ENCODE results near the gene PALLD.
A peak's percentile ranks its signal among the peaks of the same experiment; 100 is the strongest.
"Not testable (repeated sequence)": the region's sequence is repeated elsewhere in the genome, so short reads cannot be mapped to it uniquely, and the experiment has no call there.

PALLD gene

GRCh38 chr4:168805341-168805740, 308.5 kb downstream of the PALLD start:
- DNase-seq = no peak

GRCh38 chr4:168806247-168806646, 309.4 kb downstream of the PALLD start:
- DNase-seq = not testable (repeated sequence)

DNA sequence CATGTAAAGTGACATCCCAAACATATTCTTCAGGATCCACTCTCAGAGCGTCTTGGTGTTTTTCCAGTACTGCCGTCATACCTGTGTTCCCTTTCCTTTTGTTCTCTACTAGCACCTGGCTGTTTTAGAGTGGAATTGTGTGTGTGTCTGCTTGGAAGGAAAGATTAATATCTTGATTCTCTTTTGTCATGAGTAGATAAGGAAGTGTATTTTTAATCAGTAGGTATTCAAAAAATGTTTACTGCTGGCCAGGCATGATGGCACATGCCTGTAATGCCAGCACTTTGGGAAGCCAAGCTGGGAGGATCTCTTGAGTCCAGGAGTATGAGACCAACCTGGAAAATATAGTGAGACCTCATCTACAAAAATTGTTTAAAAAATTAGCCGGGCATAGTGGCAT, 314.4 kb downstream of the PALLD start:
- DNase-seq = no peak

GRCh38 chr4:168811786-168812651, 315.2 kb downstream of the PALLD start:
- no peak for DNase-seq

GRCh38 chr4:168812806-168813205, 316.0 kb downstream of the PALLD start:
- DNase-seq = no peak

- no peak for DNase-seq
These were observed 317.0 kb downstream of the PALLD start for GRCh38 chr4:168813890-168814289.

DNA sequence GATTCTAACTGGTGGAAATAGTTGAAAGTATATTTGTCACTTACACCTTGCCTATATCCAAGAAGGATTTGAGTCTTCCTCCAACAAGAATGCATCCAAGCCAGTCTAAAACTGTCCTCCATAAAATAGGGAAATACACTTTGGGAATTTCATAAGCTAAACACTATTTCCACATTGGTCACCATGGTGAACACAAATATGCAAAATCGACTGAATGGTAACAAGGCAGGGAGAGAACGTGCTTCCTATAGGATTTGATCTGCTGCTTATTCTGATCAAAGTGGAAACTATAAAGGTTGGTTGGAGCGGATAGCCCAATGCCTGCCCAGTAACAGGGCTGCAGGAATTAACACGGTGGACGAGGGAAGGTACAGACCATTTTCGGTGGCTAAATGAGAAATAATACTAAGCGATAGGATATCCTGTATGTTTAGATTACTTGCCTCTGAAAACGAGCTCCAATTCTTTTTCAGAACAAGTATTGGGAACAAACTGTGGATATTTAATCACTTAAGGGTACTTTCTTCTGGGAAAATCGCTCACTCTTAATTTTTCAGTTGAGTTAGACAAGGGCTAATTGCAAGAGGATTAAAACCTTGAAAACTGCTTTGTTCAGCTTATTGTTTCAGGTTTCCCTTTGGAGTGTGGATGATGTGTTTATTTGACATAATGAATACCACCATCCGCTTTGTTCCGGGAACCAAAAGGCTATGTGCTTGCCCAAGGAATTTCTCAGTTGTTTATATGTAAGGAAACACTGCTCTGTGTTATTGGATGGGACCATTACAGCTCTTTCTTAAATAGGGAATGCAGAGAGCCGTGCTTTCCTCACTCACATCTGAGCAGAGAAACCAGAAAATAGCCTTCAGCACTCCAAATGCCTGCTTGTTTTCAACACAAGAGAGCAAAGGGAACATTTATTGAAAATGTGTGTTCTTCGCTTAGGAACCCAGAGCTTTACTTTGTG, 318.8 kb downstream of the PALLD start:
- DNase-seq = no peak

DNA sequence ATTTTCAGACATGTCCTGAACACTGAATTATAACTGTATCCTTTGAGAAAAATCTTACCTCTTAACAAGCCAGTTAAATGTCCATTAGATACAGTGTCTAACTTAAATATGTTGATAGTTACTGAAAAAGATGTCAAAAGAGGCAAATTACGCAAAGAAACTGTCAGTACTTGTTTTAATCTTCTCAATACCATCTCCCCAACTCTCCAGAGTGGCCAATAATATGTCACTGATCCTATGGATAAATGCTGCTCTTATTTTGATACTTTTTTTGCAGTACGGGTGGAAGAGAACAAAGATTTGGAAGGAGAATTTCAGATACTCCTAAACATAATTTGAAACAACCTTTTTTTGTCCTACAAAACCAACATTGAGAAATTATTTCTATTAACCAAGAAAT, 320.5 kb downstream of the PALLD start:
- DNase-seq = no peak

DNA sequence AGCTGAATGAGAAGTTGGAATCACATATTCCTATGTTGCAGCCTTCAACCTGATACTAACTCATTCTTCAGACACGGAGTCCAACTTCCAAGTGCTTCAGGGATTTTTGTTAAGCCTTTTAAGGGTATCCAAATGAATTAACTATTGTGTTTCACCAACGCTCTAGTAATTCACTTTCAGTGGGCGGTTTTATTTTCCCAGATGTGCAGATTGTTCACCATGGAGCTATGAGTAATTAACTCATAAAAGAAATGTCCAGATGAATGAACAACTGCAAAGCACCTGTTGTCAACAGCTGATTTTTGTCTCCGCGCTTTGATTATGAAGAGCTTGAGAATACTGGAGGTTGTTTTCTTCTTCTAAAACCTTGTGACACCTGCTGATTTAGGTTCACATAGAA, 325.6 kb downstream of the PALLD start:
- DNase-seq = no peak

- no peak for DNase-seq
These were observed 329.1 kb downstream of the PALLD start for GRCh38 chr4:168825975-168826374.

GRCh38 chr4:168826620-168827019, 329.8 kb downstream of the PALLD start:
- no peak for DNase-seq

- no peak for DNase-seq
These were observed 334.1 kb downstream of the PALLD start for GRCh38 chr4:168830777-168831512.

GRCh38 chr4:168831585-168831918, 334.7 kb downstream of the PALLD start:
- DNase-seq = no peak

- DNase-seq = peak in 5 of 6 experiments; percentile 6 to 44 (median 10)
These were observed 335.3 kb downstream of the PALLD start for GRCh38 chr4:168831919-168832762.

DNA sequence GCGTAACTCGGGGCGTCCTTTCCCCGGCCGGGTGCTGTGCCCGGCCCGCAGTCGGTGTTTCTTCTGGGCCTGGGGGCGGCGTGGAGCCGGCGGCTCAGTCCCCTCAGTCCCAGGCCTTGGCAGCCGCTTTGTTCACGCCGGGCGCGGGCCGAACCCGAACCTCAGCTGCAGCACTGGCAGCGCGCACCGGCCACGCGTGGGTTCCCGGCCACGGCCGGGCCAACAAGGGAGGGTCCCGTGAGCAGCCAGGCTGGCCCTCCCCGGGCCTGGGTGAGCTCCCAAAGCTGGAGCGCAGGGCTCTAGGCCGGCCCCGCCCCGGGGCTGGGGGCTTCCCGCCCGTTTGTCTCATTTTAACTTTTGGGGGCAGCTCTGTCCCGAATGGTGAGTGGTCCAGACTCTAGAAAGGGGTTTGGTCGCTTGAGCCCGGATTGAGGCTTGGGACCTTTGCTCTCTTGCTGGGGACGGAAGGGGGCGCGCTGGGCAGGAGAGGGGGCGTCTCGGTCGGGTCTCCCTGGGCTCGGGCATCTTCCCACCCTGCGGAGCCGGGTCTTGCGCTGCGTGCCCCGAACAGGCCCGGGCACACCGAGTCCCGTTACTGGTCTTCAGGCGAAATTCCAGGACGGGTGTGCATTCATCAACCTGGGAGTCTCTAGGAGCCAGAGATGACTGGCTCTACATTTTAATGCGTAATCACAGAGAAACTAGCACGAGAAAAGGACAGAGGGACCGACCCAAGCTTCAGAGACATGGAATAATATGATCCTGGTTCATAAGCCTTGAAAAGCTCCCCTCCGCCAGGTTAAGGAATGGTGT, 336.1 kb downstream of the PALLD start:
- DNase-seq = no peak

DNA sequence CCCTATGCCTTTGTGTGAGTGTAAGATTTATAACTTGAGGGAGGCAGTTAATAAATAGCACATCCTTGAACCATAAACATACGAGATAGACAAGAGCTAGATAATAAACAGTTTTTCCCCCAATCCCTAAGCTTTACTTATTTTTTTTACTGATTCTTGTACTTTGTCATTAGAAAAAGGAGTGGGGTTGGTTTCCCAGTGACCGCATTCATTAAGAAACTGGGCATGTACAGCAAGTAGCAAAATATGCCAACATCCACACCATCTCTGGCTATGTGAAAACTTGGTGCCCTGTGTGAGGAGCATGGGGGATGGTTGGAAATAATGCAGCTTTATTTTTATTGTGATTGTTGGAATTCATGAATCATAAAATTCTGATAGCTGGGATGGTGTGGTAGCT, 337.0 kb downstream of the PALLD start:
- no peak for DNase-seq

- DNase-seq = no peak
These were observed 339.1 kb downstream of the PALLD start for GRCh38 chr4:168835880-168836454.

DNA sequence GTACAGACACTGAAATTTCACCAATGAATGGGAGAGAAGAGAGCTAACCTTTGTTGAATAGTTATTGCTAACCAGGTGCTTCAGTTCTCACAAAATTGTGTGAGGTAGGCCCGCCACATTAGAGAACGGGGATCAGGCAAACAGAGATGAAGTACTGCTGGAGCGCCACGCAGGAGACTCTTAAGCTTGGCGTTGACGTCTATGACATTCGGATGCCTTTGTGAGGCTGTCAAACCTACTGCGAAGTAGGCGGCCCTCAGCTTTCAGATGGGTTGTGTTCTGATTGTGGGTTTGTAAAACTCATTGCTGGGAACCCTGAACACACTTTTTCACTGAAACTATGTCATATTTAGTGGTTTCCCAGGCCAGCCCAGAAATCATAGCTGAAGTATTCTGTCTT, 339.6 kb downstream of the PALLD start:
- DNase-seq = no peak

GRCh38 chr4:168837922-168838321, 341.1 kb downstream of the PALLD start:
- DNase-seq = no peak

DNA sequence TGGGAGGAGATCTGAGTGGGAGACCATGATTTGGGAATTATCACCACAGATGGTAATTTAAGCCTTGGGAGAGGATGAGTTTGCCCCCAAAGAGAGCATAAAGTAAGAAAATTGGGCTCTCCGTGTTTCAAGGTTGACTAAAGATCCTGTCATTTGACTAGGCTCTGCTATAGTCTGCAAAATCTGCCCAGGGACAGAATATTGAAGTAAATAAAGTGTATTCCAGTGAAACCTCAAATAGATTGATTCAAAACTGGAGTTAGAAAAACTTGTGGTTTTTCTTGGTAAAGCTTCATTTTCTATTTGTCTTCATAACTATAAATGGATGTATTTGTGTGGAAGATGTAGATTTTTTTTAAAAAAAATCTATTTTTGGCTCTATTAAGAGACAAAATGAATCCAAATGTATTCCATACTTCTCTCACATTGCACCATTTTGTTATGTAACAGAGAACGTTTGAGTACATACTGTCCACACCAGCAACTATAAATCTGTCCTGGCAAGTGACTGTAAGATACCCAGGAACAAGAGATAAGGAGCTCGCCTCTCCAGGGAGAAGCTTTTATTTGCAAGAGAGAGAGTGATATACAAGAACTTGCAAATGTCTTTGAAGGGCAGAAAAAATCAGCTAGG, 343.0 kb downstream of the PALLD start:
- no peak for DNase-seq

Measured in stimulated activated naive CD4-positive, alpha-beta T cell (primary cell).